Lower leg skin (tissue), 4 donors: Measurements from ENCODE around the gene PAX5. TPM values are rescaled to one million over a fixed set of nuclear protein-coding genes. Genes with fewer than 3 reads are reported as not detected.

Experiments
- DNase-seq, 2 donors: peaks; one replicate each; pipeline ENCODE4 v3.0.0-alpha.2; 2019; ENCODE audit warnings: low spot score in 2 of 2
- H3K4me3 ChIP-seq: fragments of 200-600 bp; sonication (generic); 2 replicates; pipeline ENCODE4 v1.5.1; 2017; ENCODE audit warnings: mild to moderate bottlenecking, low read depth; ENCODE audit not compliant: poor library complexity, severe bottlenecking
- POLR2A ChIP-seq, 2 donors: fragments of 450-650 bp; IDR thresholded peaks; one replicate each; pipeline ENCODE4 v1.6.1; 2016 to 2017; ENCODE audit warnings: antibody characterized with exemption in 2 of 2, mild to moderate bottlenecking in 1 of 2, moderate library complexity in 1 of 2
- WGBS, 2 donors: methylation state at CpG; one replicate each; pipeline ENCODE4 v1.1.5; 2018; 5-methylcytosine and 5-hydroxymethylcytosine counted together
- intact Hi-C: fragments of 100-400 bp; cut with DNase I; formaldehyde crosslinking; loops from one replicate; pipeline ENCODE4 v1.15.0; 2023; ENCODE audit warnings: low total_unique reads
- total RNA-seq, 4 donors: library from RNA; depleted of rRNA; stranded (reverse); fragments of >200 nt; gene quantifications; one replicate each; pipeline ENCODE4 v1.1.0, GENCODE V29; 2016
- TF ChIP-seq, protein P1 (sequence below), 3 donors: fragments of 450-650 bp; IDR thresholded peaks; one replicate each; pipeline ENCODE4 v1.5.1; 2016; ENCODE audit warnings: antibody characterized with exemption in 3 of 3, mild to moderate bottlenecking in 3 of 3, moderate library complexity in 2 of 3

PAX5 gene
- total RNA-seq, 4 donors from 2014 or later: 0.02 to 0.08 (median 0.03) TPM; not detected in 1

DNA sequence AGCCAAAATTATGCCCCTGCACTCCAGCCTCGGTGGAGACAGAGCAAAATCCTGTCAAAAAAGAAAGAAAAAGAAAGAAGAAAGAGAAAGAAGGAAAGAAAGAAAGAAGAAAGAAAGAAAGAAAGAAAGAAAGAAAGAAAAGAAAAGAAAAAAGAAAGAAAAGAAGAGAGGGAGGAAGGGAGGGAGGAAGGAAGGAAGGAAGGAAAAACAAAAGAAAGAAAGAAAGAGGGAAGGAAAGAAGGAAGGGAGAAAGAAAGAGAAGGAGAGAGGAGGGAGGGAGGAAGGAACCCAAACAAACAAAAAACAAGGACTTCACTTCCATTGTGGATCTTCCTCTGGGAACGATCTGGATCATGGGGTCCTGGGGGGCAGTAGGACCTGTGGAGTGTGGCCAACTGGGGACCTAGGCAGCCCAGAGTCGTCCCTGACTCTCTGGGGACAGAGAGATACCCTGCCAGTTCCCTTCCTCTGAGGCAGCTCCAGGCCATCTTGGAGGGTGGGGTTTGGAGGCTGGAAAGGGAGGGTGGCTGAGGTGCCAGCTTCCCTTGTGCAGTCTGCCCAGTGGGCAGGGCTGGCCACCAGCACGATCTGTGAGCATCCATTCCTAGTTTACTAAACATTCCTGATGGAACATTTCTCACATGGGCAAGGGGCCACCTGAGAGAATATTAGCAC, 216.8 kb downstream of the PAX5 start:
- H3K4me3 ChIP-seq: no peak overlapping the region
- DNase-seq: peak in 1 of 2 donors; percentile 23
- TF ChIP-seq POLR2A (IDR thresholded peaks at IDR 0.05): no peak
- TF ChIP-seq, protein P1, sequence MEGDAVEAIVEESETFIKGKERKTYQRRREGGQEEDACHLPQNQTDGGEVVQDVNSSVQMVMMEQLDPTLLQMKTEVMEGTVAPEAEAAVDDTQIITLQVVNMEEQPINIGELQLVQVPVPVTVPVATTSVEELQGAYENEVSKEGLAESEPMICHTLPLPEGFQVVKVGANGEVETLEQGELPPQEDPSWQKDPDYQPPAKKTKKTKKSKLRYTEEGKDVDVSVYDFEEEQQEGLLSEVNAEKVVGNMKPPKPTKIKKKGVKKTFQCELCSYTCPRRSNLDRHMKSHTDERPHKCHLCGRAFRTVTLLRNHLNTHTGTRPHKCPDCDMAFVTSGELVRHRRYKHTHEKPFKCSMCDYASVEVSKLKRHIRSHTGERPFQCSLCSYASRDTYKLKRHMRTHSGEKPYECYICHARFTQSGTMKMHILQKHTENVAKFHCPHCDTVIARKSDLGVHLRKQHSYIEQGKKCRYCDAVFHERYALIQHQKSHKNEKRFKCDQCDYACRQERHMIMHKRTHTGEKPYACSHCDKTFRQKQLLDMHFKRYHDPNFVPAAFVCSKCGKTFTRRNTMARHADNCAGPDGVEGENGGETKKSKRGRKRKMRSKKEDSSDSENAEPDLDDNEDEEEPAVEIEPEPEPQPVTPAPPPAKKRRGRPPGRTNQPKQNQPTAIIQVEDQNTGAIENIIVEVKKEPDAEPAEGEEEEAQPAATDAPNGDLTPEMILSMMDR (IDR thresholded peaks at IDR 0.05): no peak
- intact Hi-C loops: no loop called here
- WGBS, 2 donors: 44 to 63% methylated on average over 4 of the region's 4 CpGs

DNA sequence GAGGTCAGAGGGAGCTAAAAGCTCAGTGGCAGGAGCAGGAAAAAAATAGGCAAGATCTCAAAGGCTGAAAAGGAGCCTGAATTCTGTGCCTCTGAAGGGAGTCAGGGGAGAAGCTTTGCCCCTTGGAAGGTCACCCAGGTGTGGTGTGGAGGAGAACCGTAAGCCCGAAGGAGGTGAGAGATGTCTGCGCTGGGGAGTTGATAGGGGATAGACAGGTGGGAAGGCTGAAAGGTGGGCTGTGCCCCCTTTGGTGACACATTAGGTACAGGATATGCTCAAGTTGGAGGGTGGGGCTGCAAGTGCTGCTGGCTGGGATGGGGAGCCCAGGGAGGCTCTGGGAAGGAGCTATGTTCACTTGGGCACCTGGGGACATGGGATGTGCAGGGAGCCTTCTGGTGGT, 217.7 kb downstream of the PAX5 start:
- WGBS, 2 donors: 95 to 97% methylated on average over 3 of the region's 3 CpGs
- TF ChIP-seq, protein P1 (IDR thresholded peaks at IDR 0.05): no peak
- TF ChIP-seq POLR2A (IDR thresholded peaks at IDR 0.05): no peak
- H3K4me3 ChIP-seq: no peak overlapping the region
- peak in 1 of 2 donors; percentile 52 for DNase-seq
- intact Hi-C loops: no loop called here

DNA sequence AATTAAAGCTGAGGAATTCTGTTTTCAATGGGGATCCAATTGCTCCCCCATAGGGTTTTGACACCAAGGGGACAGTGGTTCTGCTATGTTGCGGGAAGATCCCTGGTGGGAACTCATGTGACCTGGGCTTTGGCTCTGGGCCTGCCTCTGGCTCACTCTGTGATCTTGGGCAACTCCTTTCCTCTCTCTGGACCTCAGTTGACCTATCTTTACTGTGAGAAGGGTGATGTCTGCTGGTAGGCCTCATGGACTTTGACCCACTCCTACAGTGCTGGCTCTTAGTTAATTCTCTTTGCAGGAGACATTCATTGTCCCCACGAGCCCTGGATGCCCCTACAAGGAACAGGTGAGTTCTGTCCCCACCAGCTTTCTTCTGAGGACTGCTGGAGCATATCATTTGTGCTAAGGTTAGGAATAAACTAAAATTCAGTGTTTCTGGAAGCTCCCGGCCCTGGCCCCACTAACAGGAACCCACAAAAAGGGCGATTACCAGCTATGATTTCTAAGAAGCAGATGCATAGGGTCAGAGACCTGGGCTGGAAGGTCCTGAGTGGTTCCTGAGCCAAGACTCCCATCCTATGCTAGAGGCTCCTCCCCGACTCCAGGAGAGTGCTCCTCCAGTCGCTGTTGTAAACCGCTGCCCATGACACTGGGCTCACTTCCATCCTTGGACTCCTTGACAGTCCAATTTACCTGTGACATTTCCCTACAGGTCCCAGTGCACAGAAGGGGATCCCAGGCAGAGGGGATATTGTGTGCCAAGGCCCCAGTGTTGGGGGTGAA, 218.3 kb downstream of the PAX5 start:
- 91 to 92% methylated on average over 7 of the region's 7 CpGs for WGBS, 2 donors
- intact Hi-C loops: no loop called here
- no peak overlapping the region for H3K4me3 ChIP-seq
- DNase-seq: peak in 1 of 2 donors; percentile 52
- no peak for TF ChIP-seq POLR2A (IDR thresholded peaks at IDR 0.05)
- TF ChIP-seq, protein P1 (IDR thresholded peaks at IDR 0.05): no peak

DNA sequence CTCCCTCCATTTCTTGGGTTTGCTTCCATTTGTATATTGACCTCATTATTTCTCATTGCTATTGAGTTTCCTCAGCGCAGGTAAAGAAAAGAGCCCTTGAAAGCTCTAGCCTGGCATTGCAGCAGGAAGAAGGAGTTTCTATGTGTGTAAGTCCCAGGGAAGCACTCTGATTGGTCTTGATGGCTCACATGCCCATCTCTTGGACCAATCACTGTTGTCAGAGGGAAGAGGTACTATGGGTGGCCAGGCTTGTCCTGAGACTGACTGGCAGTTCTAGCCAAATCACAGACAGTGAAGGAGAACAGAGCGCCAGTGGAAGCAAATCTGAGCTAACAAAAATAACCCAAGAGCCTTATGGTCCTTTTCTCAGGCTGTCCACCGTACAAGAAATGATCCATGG, 219.0 kb downstream of the PAX5 start:
- WGBS, 2 donors: 93 to 94% methylated on average over 3 of the region's 3 CpGs
- intact Hi-C loops: no loop called here
- peak in 1 of 2 donors; percentile 17 for DNase-seq
- TF ChIP-seq, protein P1 (IDR thresholded peaks at IDR 0.05): no peak
- no peak for TF ChIP-seq POLR2A (IDR thresholded peaks at IDR 0.05)
- H3K4me3 ChIP-seq: no peak overlapping the region

DNA sequence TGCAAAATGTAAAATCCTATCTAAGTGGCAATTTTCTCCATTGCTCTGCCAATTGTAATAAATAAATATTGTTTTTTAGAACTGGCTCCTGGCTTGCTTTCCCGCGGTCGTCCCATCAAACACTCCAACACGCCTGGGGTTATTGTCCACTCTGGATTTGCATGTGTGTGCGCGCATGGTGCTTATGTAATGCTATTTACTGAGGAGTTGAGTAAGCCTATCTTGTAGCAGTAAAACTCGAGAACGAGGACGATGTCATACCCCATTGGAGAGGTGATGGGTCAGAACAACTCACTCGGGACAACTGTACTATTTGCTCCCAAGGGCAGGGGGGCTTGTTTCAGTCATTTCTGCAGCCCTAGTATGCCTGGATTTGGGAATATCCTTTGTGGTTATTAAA, 220.9 kb downstream of the PAX5 start:
- 83 to 85% methylated on average over 10 of the region's 10 CpGs for WGBS, 2 donors
- intact Hi-C loops: no loop called here
- DNase-seq: peak in 1 of 2 donors; percentile 8
- TF ChIP-seq POLR2A (IDR thresholded peaks at IDR 0.05): no peak
- TF ChIP-seq, protein P1 (IDR thresholded peaks at IDR 0.05): no peak
- H3K4me3 ChIP-seq: no peak overlapping the region
